HCT116 (cell line): ENCODE data around the gene UVRAG. TPM values are rescaled to one million over a fixed set of nuclear protein-coding genes. Genes with fewer than 3 reads are reported as not detected.

ENCODE experiments used
- ATAC-seq: fragments of 200-7000 bp; cut with Tn5 transposase; 2 replicates; pipeline ENCODE4 v1.9.1; 2020; ENCODE audit warnings: mild to moderate bottlenecking, moderate library complexity
- BruUV-seq: library from RNA; stranded (reverse); fragments of 400-500 nt; replicated peaks from 2 replicates; lab custom pipeline; 2021; lab: Mats Ljungman, UMichigan
- CTCF ChIA-PET: fragments of 300-600 bp; sonication (Branson Sonifier 250); formaldehyde crosslinking; loops from one replicate; lab custom pipeline; 2021; ENCODE audit warnings: antibody characterized with exemption; lab: Charles Lee
- POLR2A ChIA-PET: fragments of 300-600, 350-600 bp; sonication (Branson Sonifier 250); formaldehyde crosslinking; loops from one replicate; lab custom pipeline; 2021; ENCODE audit warnings: antibody characterized with exemption; lab: Charles Lee
- RAD21 ChIA-PET, 2 experiments: fragments of 300-600 bp; sonication (Branson Sonifier 250); formaldehyde crosslinking; loops; one replicate each; lab custom pipeline; 2023; ENCODE audit warnings: low total read pairs in 2 of 2; ENCODE audit not compliant: uncharacterized antibody in 2 of 2, unreplicated experiment in 2 of 2, low non-redundant PET in 1 of 2; lab: Charles Lee
- DNase-seq: peaks from one replicate; pipeline ENCODE4 v3.0.0-alpha.2; 2010; ENCODE audit warnings: low read depth, low spot score
- H2AFZ ChIP-seq: fragments of 200-600 bp; shearing (Covaris generic), sonication (generic); 2 replicates; pipeline ENCODE4 v1.6.1; 2017; ENCODE audit warnings: low read depth, mixed run types, mixed read lengths, antibody characterized with exemption, low read length; ENCODE audit not compliant: poor library complexity, severe bottlenecking
- H3K27ac ChIP-seq: 2 replicates; pipeline ENCODE4 v1.5.1; 2012; ENCODE audit warnings: low read depth, low read length
- H3K27me3 ChIP-seq: fragments of 200-600 bp; sonication (generic); 2 replicates; pipeline ENCODE4 v1.6.1; 2016; ENCODE audit warnings: mixed run types, low read length, mixed read lengths; ENCODE audit not compliant: insufficient read depth
- H3K36me3 ChIP-seq, 2 experiments: fragments of 200-500 bp in 1 of 2; fragments of 200-600 bp in 1 of 2; sonication (Bioruptor generic) in 1 of 2; sonication (generic) in 1 of 2; 2 replicates each; pipeline versions ENCODE4 v1.5.1 to v1.6.1; 2014 to 2016; ENCODE audit warnings: low read length in 2 of 2, inconsistent platforms in 1 of 2, mixed read lengths in 1 of 2, mixed run types in 1 of 2; ENCODE audit not compliant: insufficient read depth in 2 of 2, control insufficient read depth in 1 of 2
- H3K4me1 ChIP-seq, 2 experiments: fragments of 200-600 bp in 1 of 2; sonication (generic) in 1 of 2; 2 replicates each; pipeline versions ENCODE4 v1.5.1 to v1.6.1; 2012 to 2017; ENCODE audit warnings: low read length in 2 of 2, inconsistent platforms in 1 of 2, mild to moderate bottlenecking in 1 of 2, mixed read lengths in 1 of 2, mixed run types in 1 of 2, moderate library complexity in 1 of 2; ENCODE audit not compliant: insufficient read depth in 2 of 2, control insufficient read depth in 1 of 2
- H3K4me2 ChIP-seq: fragments of 200-600 bp; sonication (generic); 2 replicates; pipeline ENCODE4 v1.6.1; 2017; ENCODE audit warnings: mixed run types, low read length, mixed read lengths
- H3K4me3 ChIP-seq, 2 experiments: fragments of 200-600 bp in 1 of 2; sonication (generic) in 1 of 2; replicated peaks in 1 of 2; 2 replicates each; pipeline ENCODE4 v1.5.1; 2011 to 2016; ENCODE audit warnings: low read length in 2 of 2, control low read depth in 1 of 2, low read depth in 1 of 2, mild to moderate bottlenecking in 1 of 2, mixed read lengths in 1 of 2, mixed run types in 1 of 2
- H3K79me2 ChIP-seq: fragments of 200-600 bp; sonication (generic); 2 replicates; pipeline ENCODE4 v1.6.1; 2017; ENCODE audit warnings: mild to moderate bottlenecking, mixed run types, low read length, moderate library complexity, mixed read lengths; ENCODE audit not compliant: insufficient read depth
- H3K9ac ChIP-seq: fragments of 200-600 bp; sonication (generic); 2 replicates; pipeline ENCODE4 v1.6.1; 2016; ENCODE audit warnings: low read length, mixed read lengths
- H3K9me2 ChIP-seq: fragments of 200-600 bp; sonication (generic), shearing (Covaris generic); 2 replicates; pipeline ENCODE4 v1.6.1; 2017; ENCODE audit warnings: mixed run types, mild to moderate bottlenecking, moderate library complexity; ENCODE audit not compliant: insufficient read depth
- H3K9me3 ChIP-seq, 2 experiments: fragments of 200-500 bp in 1 of 2; fragments of 200-600 bp in 1 of 2; sonication (Bioruptor generic) in 1 of 2; sonication (generic) in 1 of 2; 2 replicates each; pipeline ENCODE4 v1.6.1; 2014 to 2017; ENCODE audit warnings: low read length in 2 of 2, mixed read lengths in 2 of 2, inconsistent platforms in 1 of 2, low read depth in 1 of 2, mild to moderate bottlenecking in 1 of 2, mixed run types in 1 of 2, moderate library complexity in 1 of 2; ENCODE audit not compliant: control insufficient read depth in 1 of 2, insufficient read depth in 1 of 2
- H4K20me1 ChIP-seq: fragments of 200-600 bp; sonication (generic), shearing (Covaris generic); 2 replicates; pipeline ENCODE4 v1.6.1; 2017; ENCODE audit warnings: mixed run types, mild to moderate bottlenecking, moderate library complexity; ENCODE audit not compliant: insufficient read depth
- ATF3 ChIP-seq: IDR thresholded peaks from 2 replicates; pipeline ENCODE4 v1.6.1; 2012
- CBX3 ChIP-seq: IDR thresholded peaks from 2 replicates; pipeline ENCODE4 v1.6.1; 2012; ENCODE audit warnings: low read depth
- CEBPB ChIP-seq: IDR thresholded peaks from 2 replicates; pipeline ENCODE4 v1.6.1; 2012; ENCODE audit warnings: low read depth
- EGR1 ChIP-seq: IDR thresholded peaks from 2 replicates; pipeline ENCODE4 v1.6.1; 2012; ENCODE audit warnings: low read depth
- ELF1 ChIP-seq: IDR thresholded peaks from 2 replicates; pipeline ENCODE4 v1.6.1; 2012; ENCODE audit warnings: low read depth, borderline replicate concordance
- EZH2phosphoT487 ChIP-seq: fragments of 200-600 bp; IDR thresholded peaks from 2 replicates; pipeline ENCODE4 v1.6.1; 2018; ENCODE audit warnings: antibody characterized with exemption, borderline replicate concordance
- JUND ChIP-seq: IDR thresholded peaks from 2 replicates; pipeline ENCODE4 v1.6.1; 2012
- POLR2A ChIP-seq: IDR thresholded peaks from 2 replicates; pipeline ENCODE4 v1.7.0; 2011; ENCODE audit warnings: borderline replicate concordance; ENCODE audit not compliant: insufficient read depth, insufficient read length; ENCODE audit errors: extremely low read depth
- POLR2AphosphoS5 ChIP-seq: IDR thresholded peaks from 2 replicates; pipeline ENCODE4 v1.6.1; 2011; ENCODE audit warnings: mild to moderate bottlenecking, low read depth, low read length, moderate library complexity
- RAD21 ChIP-seq: IDR thresholded peaks from 2 replicates; pipeline ENCODE4 v1.6.1; 2012; ENCODE audit warnings: low read depth, mild to moderate bottlenecking
- REST ChIP-seq: IDR thresholded peaks from 2 replicates; pipeline ENCODE4 v1.6.1; 2012; ENCODE audit warnings: low read depth
- SIN3A ChIP-seq: IDR thresholded peaks from 2 replicates; pipeline ENCODE4 v1.6.1; 2012; ENCODE audit warnings: low read depth
- SRF ChIP-seq: IDR thresholded peaks from 2 replicates; pipeline ENCODE4 v1.6.1; 2012; ENCODE audit warnings: low read depth
- TCF7L2 ChIP-seq: IDR thresholded peaks from 2 replicates; pipeline ENCODE4 v1.7.0; 2011; ENCODE audit warnings: borderline replicate concordance, inconsistent platforms; ENCODE audit not compliant: insufficient read depth, insufficient read length; ENCODE audit errors: extremely low read depth
- YY1 ChIP-seq: IDR thresholded peaks from 2 replicates; pipeline ENCODE4 v1.6.1; 2011; ENCODE audit warnings: low read length, low read depth, moderate library complexity, mild to moderate bottlenecking; ENCODE audit not compliant: insufficient replicate concordance; ENCODE audit errors: extremely low read depth
- ZBTB33 ChIP-seq: IDR thresholded peaks from 2 replicates; pipeline ENCODE4 v1.6.1; 2011; ENCODE audit warnings: mild to moderate bottlenecking, low read length, moderate library complexity; ENCODE audit not compliant: insufficient replicate concordance; ENCODE audit errors: extremely low read depth
- ZFX ChIP-seq: fragments of 450-650 bp; IDR thresholded peaks from 2 replicates; pipeline ENCODE4 v1.6.1; 2017
- ZNF274 ChIP-seq: fragments of 200-500 bp; sonication (Bioruptor generic); IDR thresholded peaks from 2 replicates; pipeline ENCODE4 v1.6.1; 2014; ENCODE audit warnings: mild to moderate bottlenecking, low read depth, low read length, inconsistent platforms
- intact Hi-C: fragments of 100-400 bp; cut with micrococcal nuclease; formaldehyde crosslinking; loops from 2 replicates; pipeline ENCODE4 v1.10.0; 2022
- total RNA-seq: library from RNA; stranded (reverse); gene quantifications from one replicate; pipeline ENCODE4 v1.2.1, GENCODE V29; 2021; ENCODE audit not compliant: unreplicated experiment

The UVRAG gene
- total RNA-seq, 1 experiment from 2014 or later = 12.3 TPM

- no TSS peak for BruUV-seq
- Histone ChIP-seq H3K36me3 (no peaks in the 10 kb centered on the region), H3K27ac (no peak overlapping the region)
These were observed 172.0 kb downstream of the UVRAG start for GRCh38 chr11:75986966-75987365.

More at GRCh38 chr11:75986966-75987365, 172.0 kb downstream of the UVRAG start:
- no peak for DNase-seq
- ChIA-PET RAD21 (no interaction called here), CTCF (no interaction called here), POLR2A (no interaction called here)
- H3K4me1 ChIP-seq = peaks cover 0 to 4% of the 10 kb centered on the region in 2 experiments; a peak in 1 of 4 replicates
- H3K9ac ChIP-seq = no peak overlapping the region
- H4K20me1 ChIP-seq = no peaks in the 10 kb centered on the region
- ATAC-seq = no peak
- no peaks in the 10 kb centered on the region for H3K9me2 ChIP-seq
- no peak overlapping the region for H2AFZ ChIP-seq
- no peaks in the 10 kb centered on the region for H3K27me3 ChIP-seq
- H3K79me2 ChIP-seq = no peaks in the 10 kb centered on the region
- TF ChIP-seq EGR1 = no peak
- no peak for TF ChIP-seq YY1
- TF ChIP-seq REST = no peak
- no peak for TF ChIP-seq CBX3
- no peak for TF ChIP-seq SRF
- no peak for TF ChIP-seq POLR2A
- no peak for TF ChIP-seq ELF1
- no peak for TF ChIP-seq POLR2AphosphoS5
- no peak for TF ChIP-seq ZBTB33
- no peak for TF ChIP-seq RAD21
- no peak for TF ChIP-seq TCF7L2
- no peak for TF ChIP-seq ZNF274
- no peak for TF ChIP-seq SIN3A
- TF ChIP-seq EZH2phosphoT487 = no peak
- no peak for TF ChIP-seq ZFX
- no peak for TF ChIP-seq ATF3
- no peak for TF ChIP-seq JUND
- no peak for TF ChIP-seq CEBPB
- H3K9me3 ChIP-seq = no peaks in the 10 kb centered on the region
- H3K4me2 ChIP-seq = no peak overlapping the region
- intact Hi-C loops = no loop called here
- no peak overlapping the region for H3K4me3 ChIP-seq
